Endothelial cell of umbilical vein (primary cell): ENCODE measurements around the gene BLTP1. TPM values are rescaled to one million over a fixed set of nuclear protein-coding genes. Genes with fewer than 3 reads are reported as not detected.
"Not testable (repeated sequence)": the region's sequence is repeated elsewhere in the genome, so short reads cannot be mapped to it uniquely, and the experiment has no call there.

Experiments
- BruUV-seq: library from RNA; stranded (reverse); fragments of 400-500 nt; replicated peaks from 2 replicates; lab custom pipeline; 2021; lab: Mats Ljungman, UMichigan
- CTCF ChIA-PET: fragments of 300-600, 350-600 bp; sonication (Branson Sonifier 250); formaldehyde crosslinking; loops from one replicate; lab custom pipeline; 2021; ENCODE audit warnings: antibody characterized with exemption, inconsistent platforms; lab: Charles Lee
- POLR2A ChIA-PET: fragments of 300-600, 350-600 bp; sonication (Branson Sonifier 250); formaldehyde crosslinking; loops from one replicate; lab custom pipeline; 2021; ENCODE audit warnings: antibody characterized with exemption, inconsistent platforms; lab: Charles Lee
- DNase-seq: peaks from one replicate; pipeline ENCODE4 v3.0.0-alpha.2; 2011; ENCODE audit warnings: low read depth, low spot score
- FAIRE-seq: peaks from 2 replicates; lab custom pipeline; 2011; peaks lifted over from hg19 to GRCh38; lab: Jason Lieb, UNC
- H2AFZ ChIP-seq: 2 replicates; pipeline ENCODE4 v1.6.0; 2012; ENCODE audit warnings: low read depth, low read length, control low read depth, inconsistent platforms
- H3K27ac ChIP-seq: 2 replicates; pipeline ENCODE4 v1.5.1; 2011; ENCODE audit warnings: low read depth, mild to moderate bottlenecking, control low read depth, low read length, moderate library complexity; ENCODE audit not compliant: insufficient read depth
- H3K27me3 ChIP-seq, 2 experiments: 2 replicates each; pipeline versions ENCODE4 v1.6.0 to v1.6.1; 2011; ENCODE audit warnings: low read length in 2 of 2, mixed read lengths in 1 of 2; ENCODE audit not compliant: control insufficient read depth in 2 of 2, insufficient read depth in 2 of 2
- H3K36me3 ChIP-seq, 2 experiments: 2 replicates in 1 of 2; 3 replicates in 1 of 2; pipeline ENCODE4 v1.5.1; 2011; ENCODE audit warnings: low read length in 2 of 2, mild to moderate bottlenecking in 1 of 2, moderate library complexity in 1 of 2; ENCODE audit not compliant: control insufficient read depth in 2 of 2, insufficient read depth in 2 of 2; ENCODE audit errors: extremely low read depth in 1 of 2
- H3K4me1 ChIP-seq: 3 replicates; pipeline ENCODE4 v1.5.1; 2011; ENCODE audit warnings: mild to moderate bottlenecking, low read length; ENCODE audit not compliant: control insufficient read depth, insufficient read depth; ENCODE audit errors: extremely low read depth
- H3K4me2 ChIP-seq: 2 replicates; pipeline ENCODE4 v1.6.1; 2011; ENCODE audit warnings: low read length, control low read depth, mixed read lengths; ENCODE audit not compliant: insufficient read depth
- H3K4me3 ChIP-seq, 3 experiments: fragments of 200-600 bp in 1 of 3; sonication (generic), shearing (Covaris generic) in 1 of 3; replicated peaks in 1 of 3; 2 replicates each; pipeline ENCODE4 v1.5.1; 2011 to 2016; ENCODE audit warnings: control low read depth in 3 of 3, low read length in 3 of 3, mild to moderate bottlenecking in 2 of 3, inconsistent platforms in 1 of 3, low read depth in 1 of 3, moderate library complexity in 1 of 3; ENCODE audit not compliant: insufficient read depth in 1 of 3
- H3K79me2 ChIP-seq: 2 replicates; pipeline ENCODE4 v1.6.0; 2012; ENCODE audit warnings: low read length, inconsistent platforms; ENCODE audit not compliant: control insufficient read depth, insufficient read depth
- H3K9ac ChIP-seq: replicated peaks from 2 replicates; pipeline ENCODE3; 2011; ENCODE audit warnings: low read length, control low read depth; ENCODE audit not compliant: insufficient read depth; ENCODE audit errors: extremely low read depth
- H3K9me1 ChIP-seq: replicated peaks from 3 replicates; pipeline ENCODE4 v1.6.0; 2011; ENCODE audit warnings: mild to moderate bottlenecking, low read length; ENCODE audit not compliant: control insufficient read depth, insufficient read depth; ENCODE audit errors: extremely low read depth
- H3K9me3 ChIP-seq: replicated peaks from 2 replicates; pipeline ENCODE4 v1.5.1; 2012; ENCODE audit warnings: low read length, inconsistent platforms; ENCODE audit not compliant: control insufficient read depth, insufficient read depth
- H4K20me1 ChIP-seq: replicated peaks from 2 replicates; pipeline ENCODE3; 2011; ENCODE audit warnings: mild to moderate bottlenecking, low read length; ENCODE audit not compliant: control insufficient read depth, insufficient read depth; ENCODE audit errors: extremely low read depth
- CTCF ChIP-seq, 2 donors: IDR thresholded peaks; 1 replicate in 1 of 2; 2 replicates in 1 of 2; pipeline ENCODE4 v1.5.1; 2011; ENCODE audit warnings: low read length in 2 of 2, mild to moderate bottlenecking in 2 of 2, moderate library complexity in 2 of 2, control low read depth in 1 of 2, inconsistent platforms in 1 of 2, low read depth in 1 of 2; ENCODE audit not compliant: insufficient read depth in 1 of 2; ENCODE audit errors: extremely low read depth in 1 of 2
- EZH2 ChIP-seq: IDR thresholded peaks from 2 replicates; pipeline ENCODE4 v1.6.1; 2012; ENCODE audit warnings: borderline replicate concordance, low read depth, mild to moderate bottlenecking, moderate library complexity, low read length, inconsistent platforms; ENCODE audit not compliant: severe bottlenecking
- FOS ChIP-seq: IDR thresholded peaks from 2 replicates; pipeline ENCODE4 v1.6.1; 2011; ENCODE audit warnings: mild to moderate bottlenecking, low read length, moderate library complexity, borderline replicate concordance; ENCODE audit not compliant: insufficient read depth
- GATA2 ChIP-seq: IDR thresholded peaks from 2 replicates; pipeline ENCODE4 v1.7.0; 2011; ENCODE audit warnings: low read depth, mild to moderate bottlenecking, moderate library complexity, mixed read lengths, low read length; ENCODE audit not compliant: insufficient read length, insufficient read depth
- JUN ChIP-seq: IDR thresholded peaks from 2 replicates; pipeline ENCODE4 v1.6.1; 2011; ENCODE audit warnings: borderline replicate concordance, low read depth; ENCODE audit not compliant: insufficient read length, insufficient read depth
- MAX ChIP-seq: IDR thresholded peaks from 2 replicates; pipeline ENCODE4 v1.6.1; 2011; ENCODE audit not compliant: insufficient read depth, insufficient read length
- MYC ChIP-seq: IDR thresholded peaks from one replicate; pipeline ENCODE4 v1.6.1; 2011; ENCODE audit warnings: mild to moderate bottlenecking, low read depth, low read length
- POLR2A ChIP-seq: IDR thresholded peaks from 2 replicates; pipeline ENCODE4 v1.6.1; 2012; ENCODE audit warnings: low read depth, mild to moderate bottlenecking, control low read depth, low read length
- POLR2AphosphoS5 ChIP-seq: IDR thresholded peaks from 2 replicates; pipeline ENCODE4 v1.6.1; 2012; ENCODE audit warnings: low read depth, mild to moderate bottlenecking, control low read depth, low read length, moderate library complexity; ENCODE audit not compliant: insufficient read depth
- dilution Hi-C: fragments of 300-500 bp; cut with MboI; formaldehyde crosslinking; loops from one replicate; pipeline ENCODE4 v1.15.0; 2019; ENCODE audit warnings: low sequenced_read_pairs; ENCODE audit not compliant: extremely low pct_ligation_motif_present
- intact Hi-C: fragments of 100-400 bp; cut with micrococcal nuclease; formaldehyde crosslinking; loops from one replicate; pipeline ENCODE4 v1.10.0; 2022
- polyA plus RNA-seq, 4 experiments: library from polyadenylated mRNA; depleted of rRNA in 3 of 4; stranded (reverse) in 3 of 4; unstranded in 1 of 4; fragments of >200 nt; gene quantifications; 2 replicates each; pipeline versions ENCODE4 v1.2.1 to v1.2.3, GENCODE V29; 2011 to 2012; ENCODE audit warnings: missing spikeins in 1 of 4
- total RNA-seq: library from RNA; stranded (reverse); gene quantifications from 2 replicates; pipeline ENCODE4 v1.2.3, GENCODE V29; 2021

The BLTP1 gene
- total and polyA plus RNA-seq, 2 donors (not counting 3 experiments of a cell fraction or from before 2014, with no cell fraction given), result 14.7 to 47.1 TPM

DNA sequence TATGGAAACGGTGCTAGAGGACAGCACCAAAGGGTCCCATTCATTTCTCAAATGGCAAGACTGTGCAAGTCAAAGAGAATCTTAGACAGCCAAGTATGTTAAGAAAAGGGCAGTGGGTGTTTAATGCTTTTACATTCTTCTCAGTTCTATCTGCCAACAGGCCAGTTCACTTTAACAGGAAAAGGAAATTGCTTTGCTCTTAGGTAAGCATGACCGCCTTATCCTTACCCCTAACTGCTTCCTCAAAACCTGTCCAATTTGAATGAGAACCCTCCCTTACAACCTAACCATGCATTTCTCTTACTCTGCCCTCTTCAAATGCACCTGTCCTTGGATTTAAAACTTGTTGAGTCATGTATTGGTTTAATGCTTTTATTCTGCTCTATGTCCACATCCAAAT lies 44.5 kb upstream of the BLTP1 start:
- POLR2A ChIA-PET, result no interaction called here
- Histone ChIP-seq H3K79me2 (no peaks in the 10 kb centered on the region), H3K9me1 (no peaks in the 10 kb centered on the region), H3K9ac (no peak overlapping the region), H2AFZ (no peak overlapping the region), H4K20me1 (no peaks in the 10 kb centered on the region), H3K36me3 (no peaks in the 10 kb centered on the region), H3K4me3 (no peak overlapping the region), H3K4me1 (no peaks in the 10 kb centered on the region), H3K4me2 (no peak overlapping the region), H3K27me3 (no peaks in the 10 kb centered on the region), H3K9me3 (no peaks in the 10 kb centered on the region), H3K27ac (no peak overlapping the region)
- TF ChIP-seq MYC (no peak), GATA2 (no peak), EZH2 (no peak), MAX (no peak), POLR2AphosphoS5 (no peak), JUN (no peak), CTCF (IDR thresholded peaks at IDR 0.05; ENCODE audit: extremely low read depth in 1 of 2, insufficient read depth in 1 of 2, low read depth in 1 of 2, low read length in 2 of 2) (no peak), POLR2A (no peak), FOS (no peak)
- CTCF ChIA-PET, result no interaction called here
- intact Hi-C loops (no loop called here), dilution Hi-C loops (no loop called here)
- no TSS peak for BruUV-seq
- FAIRE-seq, result no peak
- DNase-seq, result no peak

GRCh38 chr4:122110304-122110703 lies 41.8 kb upstream of the BLTP1 start:
- H3K4me2 ChIP-seq, H3K79me2 ChIP-seq, H3K27me3 ChIP-seq, H3K27ac ChIP-seq, H3K4me3 ChIP-seq, H3K9me3 ChIP-seq, H3K9ac ChIP-seq, BruUV-seq, intact Hi-C loops, H3K4me1 ChIP-seq, H3K36me3 ChIP-seq, POLR2A ChIA-PET, DNase-seq, CTCF ChIA-PET, dilution Hi-C loops, FAIRE-seq, H2AFZ ChIP-seq, H3K9me1 ChIP-seq, H4K20me1 ChIP-seq: not testable (repeated sequence)
